T1000 (cell line): Measurements from ENCODE around the gene IFT88.

Source experiments
- DNase-seq: peaks from one replicate; lab custom pipeline; 2025; ENCODE audit warnings: mixed read lengths; lab: John Stamatoyannopoulos, UW

IFT88 gene

GRCh38 chr13:20716951-20717350, 150.0 kb downstream of the IFT88 start:
- DNase-seq: no peak

- no peak for DNase-seq
Observed at GRCh38 chr13:20717581-20718542, 150.9 kb downstream of the IFT88 start.

- no peak for DNase-seq
Observed at GRCh38 chr13:20718958-20719566, 152.1 kb downstream of the IFT88 start.

- no peak for DNase-seq
Observed at GRCh38 chr13:20719783-20720182, 152.8 kb downstream of the IFT88 start.

GRCh38 chr13:20720499-20720898, 153.5 kb downstream of the IFT88 start:
- DNase-seq: no peak

GRCh38 chr13:20721058-20721453, 154.1 kb downstream of the IFT88 start:
- no peak for DNase-seq

- DNase-seq: no peak
Observed at GRCh38 chr13:20721454-20722357, 154.7 kb downstream of the IFT88 start.

- no peak for DNase-seq
Observed at GRCh38 chr13:20727856-20728255, 160.9 kb downstream of the IFT88 start.

- DNase-seq: no peak
Observed at GRCh38 chr13:20728579-20729311, 161.8 kb downstream of the IFT88 start.

- no peak for DNase-seq
Observed at GRCh38 chr13:20729633-20730585, 163.0 kb downstream of the IFT88 start.

- no peak for DNase-seq
Observed at GRCh38 chr13:20738616-20739015, 171.7 kb downstream of the IFT88 start.

- DNase-seq: no peak
Observed at GRCh38 chr13:20740021-20740420, 173.1 kb downstream of the IFT88 start.
